Right lobe of liver (tissue), 6 donors: ENCODE data around the gene MED22. TPM values are rescaled to one million over a fixed set of nuclear protein-coding genes. Genes with fewer than 3 reads are reported as not detected.
A peak's percentile ranks its signal among the peaks of the same experiment; 100 is the strongest.

Experiments
- ATAC-seq, 4 donors: fragments of 200-7000 bp; cut with Tn5 transposase; one replicate each; pipeline ENCODE4 v1.9.1; 2020; ENCODE audit warnings: mild to moderate bottlenecking in 4 of 4, moderate library complexity in 4 of 4
- DNase-seq, 3 donors: peaks; one replicate each; pipeline ENCODE4 v3.0.0-alpha.2; 2020
- H3K27ac ChIP-seq, 3 donors: fragments of 200-600 bp; one replicate each; pipeline ENCODE4 v1.8.0; 2022
- H3K27me3 ChIP-seq, 2 donors: fragments of 200-600 bp; one replicate each; pipeline ENCODE4 v1.8.0; 2022
- H3K36me3 ChIP-seq, 4 donors: fragments of 200-600 bp; sonication (generic) in 1 of 4; one replicate each; pipeline versions ENCODE4 v1.5.1 to v1.8.0; 2017 to 2022; ENCODE audit warnings: control low read depth in 1 of 4
- H3K4me1 ChIP-seq, 4 donors: fragments of 200-600 bp; sonication (generic) in 1 of 4; one replicate each; pipeline versions ENCODE4 v1.5.1 to v1.8.0; 2017 to 2022; ENCODE audit warnings: control low read depth in 1 of 4
- H3K4me3 ChIP-seq, 3 donors: fragments of 200-600 bp; one replicate each; pipeline ENCODE4 v1.8.0; 2022
- H3K9me3 ChIP-seq, 4 donors: fragments of 200-600 bp; sonication (generic) in 1 of 4; one replicate each; pipeline versions ENCODE4 v1.5.1 to v1.8.0; 2017 to 2022; ENCODE audit warnings: control low read depth in 1 of 4
- CTCF ChIP-seq, 4 donors: fragments of 200-600 bp in 3 of 4; fragments of 450-650 bp in 1 of 4; IDR thresholded peaks; one replicate each; pipeline versions ENCODE4 v1.5.1 to v1.8.0; 2016 to 2022; ENCODE audit warnings: antibody characterized with exemption in 4 of 4, mild to moderate bottlenecking in 2 of 4
- POLR2A ChIP-seq: fragments of 450-650 bp; IDR thresholded peaks from one replicate; pipeline ENCODE4 v1.6.1; 2017; ENCODE audit warnings: antibody characterized with exemption, mild to moderate bottlenecking
- WGBS: methylation state at CpG from one replicate; pipeline ENCODE4 v1.1.6; 2018; ENCODE audit warnings: low coverage, low lambda C conversion rate; ENCODE audit not compliant: insufficient coverage; ENCODE audit errors: missing lambda C conversion rate; 5-methylcytosine and 5-hydroxymethylcytosine counted together
- intact Hi-C, 2 donors: fragments of 100-400 bp; cut with DNase I; formaldehyde crosslinking; loops; one replicate each; pipeline versions ENCODE4 v1.11.2 to v1.14.1; 2022
- total RNA-seq, 6 experiments: library from RNA; depleted of rRNA in 2 of 6; stranded (reverse); fragments of >200 nt in 2 of 6; fragmentation: NEBNext Ultra II Directional in 3 of 6; extraction: Animal tissue kit (Norgen Biotek cat#: 25700) in 3 of 6; gene quantifications; one replicate each; pipeline versions ENCODE4 v1.1.0 to v1.2.4, GENCODE V29; 2016 to 2023
- donor health status: DM: no; HTN: yes; CAD: no.
- donor health status: DM: no; HTN: no; CAD: no.
- donor health status: DM: no; HTN: no; CAD: no.
- donor health status: DM: no; HTN: yes; CAD: no.
- donor health status: DM: no; HTN: yes; CAD: no.

The MED22 gene
- total RNA-seq, 6 experiments from 2014 or later: 5.9 to 14.5 (median 8.1) TPM

GRCh38 chr9:133323991-133324703, 23.8 kb downstream of the MED22 start:
- Histone ChIP-seq H3K27ac (no peak overlapping the region), H3K36me3 (no peaks in the 10 kb centered on the region), H3K4me3 (no peak overlapping the region), H3K9me3 (no peaks in the 10 kb centered on the region), H3K27me3 (no peaks in the 10 kb centered on the region), H3K4me1 (no peaks in the 10 kb centered on the region)
- ATAC-seq (no peak), DNase-seq (peak in 1 of 3 donors; percentile 29)
- WGBS: 63% methylated on average over 9 of the region's 13 CpGs
- intact Hi-C loops: loop anchor here in 1 of 2 donors (5.0 kb wide), 1 partner anchor 833 kb away; no protein-coding TSS in a partner anchor
- TF ChIP-seq POLR2A (no peak), CTCF (IDR thresholded peaks at IDR 0.05) (no peak)

- no peak overlapping the region for H3K27ac ChIP-seq
- H3K4me3 ChIP-seq: no peak overlapping the region
- H3K9me3 ChIP-seq: no peaks in the 10 kb centered on the region
- ATAC-seq: no peak
- DNase-seq: peak in 1 of 3 donors; percentile 8
- no peaks in the 10 kb centered on the region for H3K4me1 ChIP-seq
- H3K36me3 ChIP-seq: no peaks in the 10 kb centered on the region
- TF ChIP-seq POLR2A (no peak), CTCF (IDR thresholded peaks at IDR 0.05) (no peak)
- no peaks in the 10 kb centered on the region for H3K27me3 ChIP-seq
- 87% methylated on average over 4 of the region's 10 CpGs for WGBS
- intact Hi-C loops: loop anchor here in 1 of 2 donors (5.0 kb wide), 1 partner anchor 834 kb away; no protein-coding TSS in a partner anchor
Observed at GRCh38 chr9:133323211-133323610, 24.7 kb downstream of the MED22 start.

- TF ChIP-seq POLR2A: no peak
- TF ChIP-seq CTCF (IDR thresholded peaks at IDR 0.05): no peak
- H3K27me3 ChIP-seq: no peaks in the 10 kb centered on the region
- H3K36me3 ChIP-seq: no peaks in the 10 kb centered on the region
Observed at GRCh38 chr9:133322701-133323100, 25.2 kb downstream of the MED22 start.

GRCh38 chr9:133321411-133321935, 26.5 kb downstream of the MED22 start:
- Histone ChIP-seq H3K27ac (no peak overlapping the region), H3K4me1 (no peaks in the 10 kb centered on the region), H3K4me3 (no peak overlapping the region), H3K36me3 (no peaks in the 10 kb centered on the region), H3K27me3 (no peaks in the 10 kb centered on the region), H3K9me3 (no peaks in the 10 kb centered on the region)
- 77% methylated on average over 12 of the region's 13 CpGs for WGBS
- ATAC-seq (no peak), DNase-seq (peak in 1 of 3 donors; percentile 31)
- intact Hi-C loops: loop anchor here in 1 of 2 donors (5.0 kb wide), 1 partner anchor 836 kb away; no protein-coding TSS in a partner anchor
- TF ChIP-seq CTCF (IDR thresholded peaks at IDR 0.05) (no peak), POLR2A (no peak)

More at GRCh38 chr9:133322701-133323100, 25.2 kb downstream of the MED22 start:
- Histone ChIP-seq H3K27ac (no peak overlapping the region), H3K4me1 (no peaks in the 10 kb centered on the region), H3K9me3 (no peaks in the 10 kb centered on the region), H3K4me3 (no peak overlapping the region)
- no peak for DNase-seq
- intact Hi-C loops: loop anchor here in 1 of 2 donors (5.0 kb wide), 1 partner anchor 835 kb away; no protein-coding TSS in a partner anchor
- ATAC-seq: no peak
- WGBS: 70% methylated on average over 6 of the region's 14 CpGs
